ENCODE measurements around the gene VSIR.

GRCh38 chr10:71749396-71749795, 23.9 kb downstream of the VSIR start:
- TF ChIP-seq TAF1 (IDR thresholded peaks at IDR 0.05; ENCODE audit: borderline replicate concordance, insufficient read depth, low read length) = no peak
- no peak for TF ChIP-seq REST (IDR thresholded peaks at IDR 0.05; ENCODE audit: insufficient read depth in 1 of 2, low read depth in 2 of 2, low read length in 2 of 2)
- TF ChIP-seq SIN3A (IDR thresholded peaks at IDR 0.05; ENCODE audit: borderline replicate concordance, insufficient read depth, low read length) = no peak
- no peak for TF ChIP-seq POLR2AphosphoS5 (IDR thresholded peaks at IDR 0.05; ENCODE audit: low read depth, low read length)
- TF ChIP-seq FOXP2 (optimal IDR thresholded peaks at IDR 0.05; ENCODE audit: borderline replicate concordance, extremely low read depth, extremely low read length, insufficient read depth) = no peak

All from PFSK-1 (cell line).